NCI-H748 (cell line): Measurements from ENCODE around the gene FRMD6.
A peak's percentile ranks its signal among the peaks of the same experiment; 100 is the strongest.

Experiments
- DNase-seq: peaks from one replicate; lab custom pipeline; 2025; ENCODE audit not compliant: unreplicated experiment; lab: John Stamatoyannopoulos, UW

The FRMD6 gene

DNA sequence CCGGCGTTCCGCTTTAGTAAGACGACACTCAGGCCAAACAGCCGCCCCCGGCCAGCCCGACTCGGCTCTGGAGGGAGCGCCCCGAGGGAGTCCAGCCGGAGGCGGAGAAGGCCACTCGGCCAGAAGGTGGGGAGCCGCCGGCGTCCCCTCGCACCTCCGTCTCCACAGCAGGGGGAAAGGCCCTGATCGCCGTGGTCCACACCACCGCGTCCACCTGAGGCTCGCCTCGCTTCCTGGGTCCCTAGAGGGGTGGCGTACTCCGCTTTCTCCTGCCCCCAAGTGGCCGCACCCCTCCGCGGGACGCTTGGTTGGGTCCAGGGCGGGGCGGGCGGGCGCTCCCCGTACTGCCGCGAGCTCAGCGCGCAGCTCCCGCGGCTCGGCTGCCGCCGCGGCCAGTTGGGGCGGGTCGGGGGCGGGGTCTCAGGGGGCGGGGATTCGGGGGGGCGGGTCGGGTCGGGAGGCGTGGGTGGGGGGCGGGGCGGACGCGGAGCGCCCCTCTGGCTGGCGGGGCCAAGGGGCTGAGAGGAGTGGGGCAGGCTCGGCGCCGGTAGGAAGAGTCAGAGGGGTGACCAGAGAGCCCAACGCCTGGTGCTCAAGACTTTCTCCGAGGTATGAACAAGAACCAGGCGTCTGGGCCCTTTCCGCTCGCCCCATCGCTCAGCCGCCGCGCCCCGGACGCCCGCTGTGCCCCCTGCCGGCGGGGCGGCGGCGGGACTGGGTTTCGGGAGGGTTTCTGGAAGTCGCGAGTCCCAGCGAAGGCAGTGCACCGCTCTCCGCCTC is at the start of gene FRMD6:
FRMD6 (plus strand) TSS at position 523 of the 780 bp plus-strand sequence. CDS start 37,927 bp downstream, outside the sequence.
- DNase-seq: peak; percentile 88

DNA sequence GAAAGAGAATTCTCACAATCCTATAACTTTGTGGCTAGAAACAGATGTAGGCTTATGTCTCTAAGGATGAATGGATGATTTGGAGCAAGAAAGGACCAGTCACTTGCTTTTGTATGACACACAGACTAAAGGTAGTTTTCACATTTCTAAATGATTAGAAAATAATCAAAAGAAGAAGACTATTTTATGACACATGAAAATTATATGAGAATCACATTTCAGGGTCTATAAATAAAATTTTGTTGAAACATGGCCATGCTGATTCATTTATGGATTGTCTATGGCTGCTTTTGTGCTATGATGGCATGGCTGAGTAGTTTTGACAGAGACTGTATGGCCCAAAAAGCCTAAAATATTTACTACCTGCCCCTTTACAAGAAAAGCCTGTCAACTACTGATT is 49.4 kb upstream of the FRMD6 start:
- no peak for DNase-seq

DNA sequence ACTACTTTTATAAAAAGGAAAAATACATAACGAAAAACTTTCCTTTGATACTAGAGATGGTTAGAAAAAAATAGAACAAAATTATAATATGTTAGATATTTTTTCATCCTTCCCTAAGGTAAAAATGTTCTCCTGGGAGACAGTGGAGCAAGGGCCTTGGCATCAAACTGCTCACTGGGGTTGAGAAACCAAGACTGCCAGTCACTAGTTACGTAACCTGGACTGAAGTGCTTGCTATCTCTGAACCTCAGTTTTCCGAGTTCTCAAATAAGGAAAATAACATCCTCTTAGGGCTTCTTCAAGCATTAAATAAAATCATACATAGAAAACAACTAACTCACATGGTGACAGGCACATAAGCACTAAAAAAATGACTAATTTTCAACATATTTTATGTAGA is 48.2 kb upstream of the FRMD6 start:
- DNase-seq: no peak

DNA sequence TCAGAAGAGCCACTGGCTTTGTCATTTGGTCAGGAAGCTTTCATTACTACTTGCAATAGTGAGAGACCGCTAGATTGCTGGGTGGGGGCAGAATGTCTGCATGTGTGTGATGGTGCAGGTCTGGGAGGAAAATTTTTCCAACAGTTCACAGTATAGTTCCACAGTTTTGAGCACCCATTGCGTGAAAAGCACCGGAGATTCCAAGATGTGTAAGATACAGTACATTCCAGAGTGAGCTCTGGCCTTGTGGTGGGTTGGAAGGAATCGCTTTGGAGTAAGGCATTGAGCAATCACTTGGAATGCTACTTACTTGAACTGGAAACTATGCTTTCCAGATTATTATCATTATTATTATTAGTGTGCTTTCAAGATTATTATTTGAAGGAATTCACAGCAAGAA is 47.6 kb upstream of the FRMD6 start:
- DNase-seq: no peak

DNA sequence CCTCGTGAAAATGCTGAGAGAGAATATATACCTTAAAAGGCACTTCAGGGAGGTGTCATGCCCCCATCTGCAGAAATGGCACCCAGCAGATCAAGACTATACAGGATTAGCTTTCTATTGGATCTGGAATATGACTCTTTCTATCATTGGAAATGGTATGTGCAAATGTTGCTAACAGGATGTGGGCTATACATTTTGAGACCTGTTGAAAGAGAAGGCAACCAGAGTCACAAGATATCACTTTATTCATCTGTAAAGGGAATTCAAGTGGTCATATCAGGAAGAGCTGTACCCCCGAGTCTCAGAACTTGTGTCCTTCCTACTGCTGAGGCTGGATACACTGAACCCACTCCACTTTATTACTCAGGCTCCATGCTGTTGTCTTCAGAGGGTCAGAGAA is 46.1 kb upstream of the FRMD6 start:
- no peak for DNase-seq

DNA sequence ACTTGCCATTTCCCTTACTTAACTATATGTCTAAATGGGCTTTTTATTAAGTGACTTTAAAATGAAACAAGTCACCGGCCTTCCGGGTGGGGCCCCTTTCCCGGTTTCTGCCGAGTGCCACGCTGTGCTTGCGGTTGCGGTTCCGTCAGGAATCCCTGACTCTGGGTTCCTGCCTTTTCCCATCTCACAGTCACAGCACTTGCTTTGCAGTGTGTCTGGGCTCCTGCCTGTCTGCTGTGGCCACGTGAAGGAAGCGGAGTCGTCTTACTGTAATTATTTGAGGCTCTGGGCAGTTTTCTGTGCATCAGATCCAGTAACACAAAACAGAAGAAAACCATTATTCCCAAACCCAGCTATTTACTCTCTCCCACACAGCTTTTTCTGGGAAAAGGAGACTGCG is 44.0 kb upstream of the FRMD6 start:
- DNase-seq: peak; percentile 15

DNA sequence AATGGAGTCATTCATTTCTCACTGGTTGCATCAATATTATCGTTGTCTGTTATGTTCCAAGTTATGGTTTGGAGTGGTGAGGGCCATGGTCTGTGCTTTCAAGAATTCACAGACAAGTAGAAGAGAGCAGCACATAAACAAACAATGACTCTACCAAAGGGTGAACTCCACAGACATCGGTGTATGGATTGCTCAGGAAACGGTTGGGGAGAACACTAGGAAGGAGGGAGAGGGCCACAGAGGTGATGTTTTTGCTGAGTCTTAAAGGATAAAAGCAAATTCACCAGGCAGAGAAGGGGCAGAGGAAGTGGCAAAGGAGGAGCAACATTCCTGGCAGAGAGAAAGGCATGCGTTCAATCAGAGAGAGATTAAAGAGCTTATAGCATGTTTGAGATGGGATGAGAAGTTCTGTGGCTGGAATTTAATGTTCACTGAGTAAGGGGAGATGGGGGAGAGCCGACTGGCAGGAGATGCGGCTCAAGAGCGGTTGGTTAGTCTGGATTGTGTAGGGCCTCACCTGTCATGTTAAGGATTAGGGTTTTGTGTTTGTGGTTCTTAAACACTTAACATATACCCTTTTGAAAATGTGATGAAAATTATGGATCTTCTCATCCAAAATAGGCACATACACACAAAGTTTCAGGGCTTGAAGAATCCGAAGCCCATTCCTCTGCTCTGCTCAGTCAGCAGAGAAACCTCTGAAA is 42.3 kb upstream of the FRMD6 start:
- DNase-seq: no peak

DNA sequence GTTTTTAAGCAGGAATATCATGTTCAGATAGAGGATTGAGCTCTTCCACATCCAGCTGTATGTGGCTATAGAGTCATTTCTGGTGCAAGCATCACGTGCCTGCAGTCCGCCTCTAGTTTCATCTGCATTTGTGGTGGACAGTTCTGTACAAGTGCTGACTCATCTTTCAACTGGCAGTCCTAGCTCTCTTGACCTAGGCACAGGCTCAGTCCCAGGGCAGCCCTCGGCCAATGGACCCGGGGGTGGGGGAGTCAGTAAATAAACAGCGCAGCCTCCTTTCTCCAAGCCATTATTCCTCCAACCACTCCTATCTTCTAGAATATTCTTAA is 41.8 kb upstream of the FRMD6 start:
- no peak for DNase-seq

DNA sequence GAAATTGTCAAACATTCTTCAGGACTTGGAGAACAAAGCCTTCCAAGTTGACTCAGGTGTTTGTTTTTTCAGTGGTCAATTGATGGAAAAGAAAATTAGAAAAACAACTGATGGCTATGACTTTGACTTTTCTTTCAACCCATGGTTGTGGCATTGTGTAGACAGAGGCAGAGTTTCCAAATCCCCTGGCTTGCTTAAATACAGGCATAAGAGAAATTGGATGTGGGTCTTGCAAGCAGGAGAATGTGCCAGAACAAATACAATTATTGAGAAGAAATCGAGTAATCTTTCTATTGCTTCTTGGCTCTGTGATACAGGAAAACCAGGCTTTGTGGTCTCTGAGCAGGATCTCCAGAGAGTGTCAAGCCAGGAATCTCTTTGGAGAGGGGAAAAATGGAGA is 40.9 kb upstream of the FRMD6 start:
- DNase-seq: no peak

DNA sequence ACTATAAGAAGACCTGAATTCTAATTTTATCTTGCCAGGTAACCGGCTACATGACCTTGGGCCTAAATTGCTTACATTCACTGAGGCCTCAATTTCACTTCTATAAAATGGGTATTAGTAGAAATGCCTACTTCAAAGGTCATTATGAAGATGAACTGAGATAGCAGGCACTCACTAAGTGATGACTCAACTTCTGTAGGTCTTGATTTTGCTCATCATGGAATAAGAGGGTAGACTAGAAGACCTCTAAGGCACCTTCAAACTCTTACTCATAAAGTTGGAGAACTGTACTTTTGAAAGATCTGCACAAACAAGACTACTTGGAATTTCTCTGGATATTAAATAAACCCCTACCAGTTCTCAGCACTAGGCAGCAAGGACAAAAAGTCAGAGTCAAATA is 39.3 kb upstream of the FRMD6 start:
- DNase-seq: no peak

DNA sequence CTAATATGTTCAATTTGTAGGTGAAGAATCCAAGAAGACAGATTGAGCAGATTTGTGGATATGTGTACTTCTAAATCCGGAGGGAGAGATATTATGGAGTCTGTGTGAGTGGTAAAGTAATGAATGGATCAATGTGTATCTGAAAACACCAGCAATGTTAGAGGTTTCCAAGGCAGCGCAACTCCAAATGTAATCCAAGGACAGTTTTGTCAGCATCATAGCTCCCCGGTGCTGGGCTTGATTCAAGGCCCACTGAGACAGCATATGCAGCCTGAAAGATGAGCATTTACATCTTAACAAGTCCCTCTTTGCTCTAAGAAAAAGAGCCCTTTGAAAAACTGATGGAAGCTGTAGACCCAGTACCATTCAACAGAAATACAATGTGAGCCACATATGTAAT is 38.3 kb upstream of the FRMD6 start:
- DNase-seq: no peak

DNA sequence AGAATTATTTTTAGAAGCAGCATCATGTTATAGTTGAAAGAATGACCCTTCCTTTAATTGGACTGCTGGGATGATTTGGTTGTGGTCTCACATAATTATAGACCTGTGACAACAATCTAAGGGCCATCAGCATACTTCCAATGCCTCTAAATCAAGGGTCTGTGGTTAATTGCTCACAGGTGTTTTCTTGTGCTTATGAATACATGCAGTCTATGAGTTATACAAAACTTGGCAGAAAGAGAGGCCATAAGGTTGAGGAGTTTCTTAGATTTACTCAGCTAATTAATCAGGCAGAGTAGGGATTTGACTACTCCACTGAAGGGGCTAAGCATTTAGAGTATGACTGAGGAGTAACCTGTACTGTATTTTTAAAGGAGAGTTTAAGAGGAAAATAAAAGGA is 37.0 kb upstream of the FRMD6 start:
- peak; percentile 16 for DNase-seq

DNA sequence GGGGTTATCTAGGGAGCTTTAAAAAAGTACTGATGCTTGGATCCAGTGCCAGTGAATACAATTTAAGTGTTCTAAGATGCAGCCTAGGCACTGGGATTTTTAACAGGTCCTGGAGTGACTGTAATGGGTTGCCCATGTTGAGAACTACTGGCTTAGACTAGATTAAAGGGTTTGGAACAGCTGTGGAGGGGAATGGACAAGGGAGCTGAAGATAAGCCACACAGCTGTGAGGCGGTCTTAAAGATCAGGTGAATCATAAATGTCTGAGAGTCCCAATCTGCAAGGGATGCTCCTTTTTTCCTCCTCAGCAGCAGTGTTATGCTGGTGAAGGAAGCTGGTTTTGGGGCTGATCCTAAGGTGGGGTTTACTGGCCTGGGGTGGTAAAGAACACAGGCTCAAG is 35.5 kb upstream of the FRMD6 start:
- DNase-seq: no peak

DNA sequence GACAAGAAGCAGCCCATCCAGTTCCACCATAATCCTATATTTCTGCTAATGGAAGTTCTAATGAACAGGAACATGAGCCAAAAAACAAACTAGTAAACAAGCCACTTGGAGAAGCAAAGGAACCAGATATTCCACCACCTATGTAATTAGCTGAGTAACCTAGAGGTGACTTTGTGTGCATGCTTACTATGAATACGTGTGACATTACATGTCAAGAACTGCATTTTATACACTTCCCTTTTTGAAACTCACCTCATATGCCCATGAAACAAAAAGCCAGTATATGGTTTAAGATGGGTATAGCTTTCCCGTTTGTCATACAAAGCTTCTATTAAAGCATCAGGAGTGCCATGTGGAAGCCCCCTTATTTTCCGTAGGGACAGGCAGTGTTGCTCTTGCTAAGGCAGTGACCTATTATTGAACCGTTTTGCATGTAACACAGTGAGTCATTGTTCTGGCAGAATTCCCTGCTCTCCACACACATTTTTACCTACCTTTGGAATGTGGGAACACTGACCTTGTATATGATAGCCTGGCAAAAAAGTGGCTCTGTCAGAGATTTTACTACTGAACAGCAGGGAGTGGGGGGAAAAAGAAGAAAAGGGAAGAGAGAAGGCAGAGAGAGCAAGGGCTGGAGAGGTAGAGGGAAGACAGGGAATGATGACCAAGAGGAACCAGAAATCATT is 34.8 kb upstream of the FRMD6 start:
- no peak for DNase-seq

DNA sequence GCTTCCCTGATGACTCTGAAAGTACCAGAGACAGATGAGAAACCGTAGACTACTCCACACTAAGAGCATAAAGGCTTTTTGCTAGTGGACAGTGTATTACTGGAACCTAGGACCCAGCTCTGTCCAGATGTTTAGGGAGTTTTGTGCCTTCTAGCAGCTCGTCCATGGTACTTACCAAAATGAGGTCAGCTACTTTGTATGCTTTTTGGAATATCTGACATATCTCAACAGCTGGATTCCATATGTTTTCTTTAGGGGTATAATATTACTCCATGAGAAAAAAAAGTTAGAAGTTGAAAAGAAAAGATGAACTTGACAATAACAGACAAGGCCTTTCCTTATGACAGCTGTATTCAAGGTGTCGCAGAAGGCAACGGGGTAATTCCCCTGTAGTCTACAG is 32.1 kb upstream of the FRMD6 start:
- no peak for DNase-seq

DNA sequence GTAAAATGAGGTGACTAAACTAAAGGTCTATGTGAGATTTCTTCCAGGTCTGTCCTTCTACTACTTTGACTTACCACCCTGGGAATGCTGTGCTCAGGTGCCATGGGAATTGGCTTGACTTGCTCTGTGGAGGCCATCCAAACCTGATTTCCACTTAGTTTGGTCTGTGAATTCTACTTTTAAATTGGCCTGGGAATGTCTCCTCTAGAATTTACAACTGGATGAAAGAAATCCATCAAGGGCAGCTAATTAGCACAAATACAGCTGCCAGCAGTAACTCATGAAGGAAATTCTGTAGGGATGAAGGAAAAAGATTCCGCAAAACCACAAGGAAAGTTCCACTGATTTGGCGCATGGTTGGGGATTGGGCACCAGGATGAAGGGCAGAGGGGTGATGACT is 31.7 kb upstream of the FRMD6 start:
- DNase-seq: no peak

DNA sequence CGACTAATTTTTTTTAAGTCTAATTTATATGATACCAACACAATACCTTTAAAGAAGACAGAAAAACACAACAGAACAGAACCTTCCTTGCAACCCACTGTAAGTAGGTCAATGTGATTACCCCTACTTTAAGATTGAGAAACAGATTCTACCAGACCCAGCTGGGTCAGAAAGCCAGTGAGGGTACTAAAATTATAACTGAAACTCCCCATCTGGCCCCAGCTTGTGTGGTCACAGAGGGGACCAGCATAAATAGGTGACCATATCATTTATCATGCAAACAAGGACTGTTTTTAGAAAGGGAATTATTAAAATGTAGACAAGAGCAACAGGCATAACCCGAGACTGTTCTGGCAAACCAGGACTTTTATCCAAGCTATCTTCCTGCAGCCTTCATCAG is 30.1 kb upstream of the FRMD6 start:
- no peak for DNase-seq

DNA sequence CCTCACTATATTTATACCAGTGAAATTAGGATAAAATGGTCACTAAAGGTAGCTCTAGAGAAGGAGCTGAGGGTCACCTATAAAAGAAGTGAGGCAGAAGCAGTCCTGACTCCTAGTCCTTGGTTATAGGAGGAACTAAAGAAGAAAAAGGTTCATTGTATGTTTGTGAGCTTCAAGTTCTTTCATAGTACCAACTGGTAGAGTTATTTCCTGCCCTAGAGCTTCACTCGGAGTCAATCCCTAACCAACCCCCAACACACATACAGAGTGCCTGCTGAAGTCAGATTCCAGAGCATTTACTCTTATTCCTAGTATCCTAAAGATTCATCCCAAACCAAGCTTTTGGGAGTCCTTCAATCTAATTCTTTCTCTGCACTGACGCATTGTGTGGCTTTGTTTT is 29.3 kb upstream of the FRMD6 start:
- DNase-seq: no peak

DNA sequence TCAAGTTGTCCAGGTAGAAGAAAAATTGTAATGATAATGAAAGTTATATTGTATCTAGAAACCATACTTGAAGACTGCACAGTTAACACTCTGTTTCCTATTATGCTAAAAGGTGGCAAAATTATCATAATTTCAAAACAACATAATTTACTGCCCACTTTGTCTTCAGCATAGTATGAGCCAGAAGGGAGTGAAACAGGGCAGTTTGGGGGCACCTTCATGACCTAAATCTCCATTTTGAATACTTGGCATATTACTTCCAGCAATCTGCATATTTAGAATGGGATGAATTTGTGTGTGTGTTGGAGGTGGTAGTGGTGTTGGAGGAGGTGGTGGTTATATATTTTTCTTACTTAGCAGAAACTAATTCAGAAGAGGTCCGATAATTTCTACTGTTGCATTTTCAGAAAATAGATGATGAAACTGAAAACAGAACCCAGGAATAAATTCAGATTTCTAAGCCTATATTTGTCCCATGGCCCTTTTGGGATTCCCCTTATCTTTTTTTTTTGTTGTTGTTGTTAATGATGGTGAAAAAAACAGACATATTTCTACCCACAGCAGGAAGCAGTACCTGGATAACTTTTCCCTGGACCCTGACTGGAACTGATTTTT is 26.6 kb upstream of the FRMD6 start:
- DNase-seq: no peak

DNA sequence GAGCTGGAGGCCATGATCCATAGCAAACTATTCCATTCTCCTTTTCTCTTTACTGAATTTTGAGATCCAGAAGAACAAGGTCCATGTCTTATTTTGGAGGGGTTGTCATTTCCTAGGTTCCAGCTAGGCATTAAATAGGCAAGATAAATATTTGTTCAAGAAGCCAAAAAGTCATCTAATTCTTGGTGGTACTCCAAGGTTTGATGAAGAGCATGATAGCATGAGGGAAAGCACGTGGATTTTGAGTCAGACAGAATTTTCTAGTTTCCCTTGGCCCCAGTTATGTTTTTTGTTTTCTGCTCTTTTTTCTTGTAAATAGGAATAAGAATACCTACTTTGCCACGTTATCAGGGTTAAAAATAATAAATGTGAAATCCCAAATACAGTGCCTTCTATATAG is 25.5 kb upstream of the FRMD6 start:
- DNase-seq: no peak

DNA sequence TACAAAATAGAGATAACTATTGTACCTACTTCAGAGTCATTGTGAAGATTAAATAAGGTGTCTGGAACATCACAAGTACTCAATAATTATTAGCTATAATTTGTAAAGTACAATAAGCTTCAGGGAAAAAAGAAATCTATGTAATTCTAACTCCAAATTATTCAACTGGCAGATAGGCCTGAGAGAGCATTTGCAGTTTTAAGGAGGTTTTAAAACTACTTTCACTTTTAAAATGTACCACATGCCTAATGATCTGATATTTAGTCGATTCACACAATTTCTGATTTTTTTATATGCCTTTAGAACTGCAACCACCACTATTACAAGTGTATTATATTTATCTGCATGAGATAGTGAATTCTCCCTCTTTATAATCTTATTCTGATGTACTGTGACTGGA is 24.9 kb upstream of the FRMD6 start:
- DNase-seq: no peak

DNA sequence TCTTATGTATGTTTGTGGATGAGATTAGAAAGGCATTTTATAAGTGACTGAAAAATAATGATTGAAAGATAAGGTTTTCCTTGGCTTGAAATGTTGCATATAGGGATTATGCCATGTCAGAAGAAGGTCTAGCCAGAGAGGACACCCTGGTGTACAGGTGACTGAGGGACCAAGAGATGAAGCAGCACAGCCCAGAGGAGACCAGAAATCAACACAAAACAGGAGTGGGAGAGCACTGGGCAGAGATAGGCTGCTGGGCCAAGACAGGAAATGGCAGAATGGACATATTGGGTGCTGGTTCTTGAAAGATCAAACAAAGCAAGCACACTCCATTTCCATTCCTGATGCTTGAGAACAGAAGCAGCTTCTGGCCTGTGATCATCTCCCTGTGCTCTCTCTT is 24.4 kb upstream of the FRMD6 start:
- DNase-seq: no peak
